T-helper 2 cell treated with Interferon-gamma antibody and Interleukin-4, amounts not matched to agents 5 μg/mL and 100 μg/mL, for 36 hours (primary cell): ENCODE data around the gene AXDND1.

ENCODE experiments used
- DNase-seq: peaks from one replicate; pipeline ENCODE4 v3.0.0; 2021; ENCODE audit warnings: low spot score
- H3K27ac Mint-ChIP-seq: one replicate; pipeline ENCODE4 v1.8.0; 2021; ENCODE audit warnings: mild to moderate bottlenecking, mixed read lengths
- H3K27me3 Mint-ChIP-seq: one replicate; pipeline ENCODE4 v1.8.0; 2021; ENCODE audit warnings: low read depth, mixed read lengths
- H3K36me3 Mint-ChIP-seq: one replicate; pipeline ENCODE4 v1.8.0; 2021; ENCODE audit warnings: low read depth, mixed read lengths
- H3K4me1 Mint-ChIP-seq: one replicate; pipeline ENCODE4 v1.8.0; 2021; ENCODE audit warnings: low read depth, mixed read lengths
- H3K4me3 Mint-ChIP-seq: one replicate; pipeline ENCODE4 v1.8.0; 2022; ENCODE audit warnings: mild to moderate bottlenecking, moderate library complexity, mixed read lengths
- H3K9me3 Mint-ChIP-seq: one replicate; pipeline ENCODE4 v1.8.0; 2021; ENCODE audit warnings: mixed read lengths

AXDND1 gene

GRCh38 chr1:179588425-179589024 is 222.8 kb downstream of the AXDND1 start:
- H3K36me3 Mint-ChIP-seq: no peaks in the 10 kb centered on the region
- H3K27me3 Mint-ChIP-seq: peaks cover 42% of the 10 kb centered on the region
- H3K4me3 Mint-ChIP-seq: no peak overlapping the region
- H3K27ac Mint-ChIP-seq: no peak overlapping the region
- H3K4me1 Mint-ChIP-seq: no peaks in the 10 kb centered on the region
- no peak for DNase-seq
- no peaks in the 10 kb centered on the region for H3K9me3 Mint-ChIP-seq

GRCh38 chr1:179589509-179589908 is 223.7 kb downstream of the AXDND1 start:
- Mint-ChIP-seq H3K27me3 (peaks cover 38% of the 10 kb centered on the region), H3K9me3 (no peaks in the 10 kb centered on the region), H3K27ac (no peak overlapping the region)

GRCh38 chr1:179590671-179591070 is 224.9 kb downstream of the AXDND1 start:
- no peak overlapping the region for H3K4me3 Mint-ChIP-seq
- H3K27me3 Mint-ChIP-seq: peaks cover 29% of the 10 kb centered on the region
- no peaks in the 10 kb centered on the region for H3K4me1 Mint-ChIP-seq
- DNase-seq: no peak
- H3K27ac Mint-ChIP-seq: no peak overlapping the region
- no peaks in the 10 kb centered on the region for H3K36me3 Mint-ChIP-seq
- no peaks in the 10 kb centered on the region for H3K9me3 Mint-ChIP-seq

More at GRCh38 chr1:179589509-179589908, 223.7 kb downstream of the AXDND1 start:
- no peak for DNase-seq
- Mint-ChIP-seq H3K4me3 (no peak overlapping the region), H3K4me1 (no peaks in the 10 kb centered on the region), H3K36me3 (no peaks in the 10 kb centered on the region)

- no peak overlapping the region for H3K4me3 Mint-ChIP-seq
- peaks cover 26% of the 10 kb centered on the region for H3K27me3 Mint-ChIP-seq
- no peaks in the 10 kb centered on the region for H3K4me1 Mint-ChIP-seq
- no peak overlapping the region for H3K27ac Mint-ChIP-seq
- DNase-seq: no peak
- no peaks in the 10 kb centered on the region for H3K36me3 Mint-ChIP-seq
- H3K9me3 Mint-ChIP-seq: no peaks in the 10 kb centered on the region
Observed at GRCh38 chr1:179591253-179591591, 225.5 kb downstream of the AXDND1 start.

GRCh38 chr1:179591592-179592580 is 226.1 kb downstream of the AXDND1 start, which contains the start of gene TDRD5:
TSS of gene TDRD5 (plus strand) at chr1:179591832. CDS start at chr1:179592616, 784 bp downstream.
- Mint-ChIP-seq H3K4me1 (no peaks in the 10 kb centered on the region), H3K9me3 (no peaks in the 10 kb centered on the region), H3K36me3 (no peaks in the 10 kb centered on the region), H3K27me3 (peaks cover 23% of the 10 kb centered on the region), H3K27ac (no peak within 1 kb of the TSS), H3K4me3 (no peak within 1 kb of the TSS)
- DNase-seq: no peak

GRCh38 chr1:179598631-179599030 is 232.9 kb downstream of the AXDND1 start:
- Mint-ChIP-seq H3K4me3 (no peak overlapping the region), H3K27ac (no peak overlapping the region), H3K9me3 (no peaks in the 10 kb centered on the region), H3K36me3 (no peaks in the 10 kb centered on the region), H3K27me3 (peaks cover under 1% of the 10 kb centered on the region), H3K4me1 (no peaks in the 10 kb centered on the region)
- no peak for DNase-seq

GRCh38 chr1:179599623-179600249 is 234.0 kb downstream of the AXDND1 start:
- no peaks in the 10 kb centered on the region for H3K4me1 Mint-ChIP-seq
- H3K4me3 Mint-ChIP-seq: no peak overlapping the region
- DNase-seq: no peak
- no peaks in the 10 kb centered on the region for H3K9me3 Mint-ChIP-seq
- H3K27me3 Mint-ChIP-seq: no peaks in the 10 kb centered on the region
- H3K36me3 Mint-ChIP-seq: no peaks in the 10 kb centered on the region
- no peak overlapping the region for H3K27ac Mint-ChIP-seq

GRCh38 chr1:179601093-179601492 is 235.3 kb downstream of the AXDND1 start:
- H3K27me3 Mint-ChIP-seq: no peaks in the 10 kb centered on the region
- H3K36me3 Mint-ChIP-seq: no peaks in the 10 kb centered on the region
- H3K9me3 Mint-ChIP-seq: no peaks in the 10 kb centered on the region
- H3K4me3 Mint-ChIP-seq: no peak overlapping the region
- no peak for DNase-seq
- H3K4me1 Mint-ChIP-seq: no peaks in the 10 kb centered on the region
- no peak overlapping the region for H3K27ac Mint-ChIP-seq
